Fibroblast of pulmonary artery (primary cell): ENCODE measurements around the gene LDLRAD4.

Source experiments
- DNase-seq: peaks from one replicate; pipeline ENCODE4 v3.0.0-alpha.2; 2010; ENCODE audit warnings: low read depth
- H3K4me3 ChIP-seq: replicated peaks from 2 replicates; pipeline ENCODE4 v1.5.1; 2011; ENCODE audit warnings: low read depth, mild to moderate bottlenecking, control low read depth, low read length, moderate library complexity
- CTCF ChIP-seq: IDR thresholded peaks from 2 replicates; pipeline ENCODE4 v1.5.1; 2011; ENCODE audit warnings: mild to moderate bottlenecking, control low read depth, low read length, inconsistent platforms; ENCODE audit errors: missing control alignments

Gene LDLRAD4

GRCh38 chr18:13500227-13500865 lies 281.8 kb downstream of the LDLRAD4 start:
- DNase-seq: peak; percentile 55
- H3K4me3 ChIP-seq: no peak overlapping the region
- no peak for TF ChIP-seq CTCF

GRCh38 chr18:13500869-13501542 lies 282.4 kb downstream of the LDLRAD4 start:
- no peak for TF ChIP-seq CTCF
- no peak overlapping the region for H3K4me3 ChIP-seq
- peak; percentile 63 for DNase-seq

GRCh38 chr18:13501543-13501887 lies 283.0 kb downstream of the LDLRAD4 start:
- TF ChIP-seq CTCF: no peak
- H3K4me3 ChIP-seq: no peak overlapping the region
- DNase-seq: no peak

GRCh38 chr18:13501891-13502290 lies 283.3 kb downstream of the LDLRAD4 start:
- no peak overlapping the region for H3K4me3 ChIP-seq
- DNase-seq: no peak
- TF ChIP-seq CTCF: no peak

GRCh38 chr18:13502585-13502984 lies 284.0 kb downstream of the LDLRAD4 start:
- H3K4me3 ChIP-seq: no peak overlapping the region
- DNase-seq: no peak
- no peak for TF ChIP-seq CTCF

GRCh38 chr18:13503836-13504235 lies 285.3 kb downstream of the LDLRAD4 start:
- H3K4me3 ChIP-seq: no peak overlapping the region
- no peak for DNase-seq
- TF ChIP-seq CTCF: no peak
